ENCODE results near the gene PRKN.

PRKN gene

DNA sequence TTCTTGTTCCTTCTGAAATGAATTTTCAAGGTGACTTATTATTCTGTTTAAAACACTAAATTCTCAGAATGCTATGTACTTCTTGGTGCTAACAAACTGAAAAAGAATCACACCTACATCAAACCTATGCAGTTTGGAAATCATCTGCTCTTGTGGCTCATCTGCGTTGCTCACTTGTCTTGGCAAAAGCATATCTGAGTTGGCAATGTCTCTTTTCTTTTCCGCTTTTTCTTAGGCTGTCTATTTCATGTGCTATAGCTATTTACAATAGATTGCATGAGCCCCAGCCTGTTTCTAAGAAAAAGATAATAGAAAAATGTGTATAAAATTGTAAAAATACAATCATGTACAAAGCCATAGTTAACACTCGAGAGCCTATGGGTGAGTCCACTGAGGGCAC lies 1104.8 kb downstream of the PRKN start:
- no peak for DNase-seq

DNA sequence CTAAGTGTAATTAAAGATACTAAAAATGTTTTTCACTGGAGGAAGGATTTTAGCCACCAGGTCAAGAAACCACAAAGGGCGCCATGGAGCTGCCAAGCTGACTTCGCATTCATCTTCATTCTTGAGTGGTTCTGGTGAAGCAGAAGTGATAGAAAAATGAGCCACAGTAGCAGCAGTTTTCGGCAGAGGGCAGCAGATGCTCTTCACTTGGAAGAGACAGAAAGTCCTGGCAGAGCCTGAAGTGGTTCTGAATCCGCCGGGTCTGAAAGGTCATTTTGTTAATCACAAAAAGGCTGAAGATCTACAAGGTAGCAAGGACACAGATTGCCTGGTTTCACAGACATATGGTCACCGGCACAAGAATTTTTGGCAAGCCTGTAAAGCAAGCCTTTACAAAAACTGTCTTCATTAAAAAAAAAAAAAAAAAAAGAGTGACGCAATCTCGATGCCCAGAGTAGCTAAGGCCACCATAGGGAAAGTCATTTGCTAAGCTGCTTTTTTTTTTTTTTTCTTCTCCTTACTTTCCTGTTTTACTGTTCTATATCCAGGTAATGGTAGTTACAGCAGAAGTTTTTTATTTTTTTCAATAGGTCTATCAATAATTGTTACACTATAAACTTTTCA lies 1108.6 kb downstream of the PRKN start:
- no peak for DNase-seq

DNA sequence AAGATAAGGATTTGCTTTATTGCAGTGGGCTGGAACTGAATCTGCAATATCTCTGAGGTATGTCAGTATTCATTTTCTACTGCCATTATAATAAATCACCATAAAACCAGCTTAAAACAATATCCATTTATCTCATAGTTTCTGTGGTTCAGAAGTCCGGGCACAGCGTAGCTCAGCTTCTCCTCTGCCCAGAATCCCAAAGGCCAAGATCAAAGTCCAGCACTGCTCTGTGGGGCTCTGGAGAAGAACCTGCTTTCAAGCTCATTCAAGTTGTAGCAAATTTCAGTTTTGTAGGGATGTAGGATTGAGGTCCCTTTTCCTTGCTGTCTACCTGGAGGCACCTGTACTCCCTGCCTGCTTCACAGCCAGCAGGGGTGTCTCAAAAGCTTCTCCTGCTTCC lies 1113.9 kb downstream of the PRKN start:
- no peak for DNase-seq

- DNase-seq, result no peak
Measured at GRCh38 chr6:161608771-161609170, 1118.8 kb downstream of the PRKN start.

DNA sequence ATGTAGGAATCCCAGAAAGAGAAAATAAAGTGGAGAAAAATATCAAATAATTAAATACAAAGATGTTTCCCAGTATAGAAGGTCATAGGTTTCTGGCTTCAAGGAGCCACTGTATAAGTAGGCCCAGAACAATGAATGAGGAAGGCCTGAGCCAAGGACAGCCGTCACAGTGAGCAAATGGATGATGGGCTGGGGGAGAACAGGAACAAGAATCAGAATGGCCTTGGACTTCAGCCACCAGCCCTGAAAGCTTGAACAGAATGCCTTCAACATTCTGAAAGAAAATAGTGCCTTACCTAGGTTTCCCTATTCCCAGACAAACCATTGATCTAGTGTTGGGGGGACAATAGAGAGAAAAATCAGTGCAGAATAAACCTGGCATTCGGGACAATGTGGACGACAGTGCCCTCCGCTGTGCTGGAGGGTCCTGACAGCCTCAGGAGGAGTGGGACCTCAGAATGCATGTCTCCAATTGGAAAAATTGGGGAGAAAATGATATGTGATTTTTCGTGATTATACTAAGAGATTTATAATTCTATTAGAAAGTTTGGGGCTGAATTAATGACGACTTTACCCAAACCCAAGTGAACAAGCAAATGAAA lies 1119.8 kb downstream of the PRKN start:
- no peak for DNase-seq

DNA sequence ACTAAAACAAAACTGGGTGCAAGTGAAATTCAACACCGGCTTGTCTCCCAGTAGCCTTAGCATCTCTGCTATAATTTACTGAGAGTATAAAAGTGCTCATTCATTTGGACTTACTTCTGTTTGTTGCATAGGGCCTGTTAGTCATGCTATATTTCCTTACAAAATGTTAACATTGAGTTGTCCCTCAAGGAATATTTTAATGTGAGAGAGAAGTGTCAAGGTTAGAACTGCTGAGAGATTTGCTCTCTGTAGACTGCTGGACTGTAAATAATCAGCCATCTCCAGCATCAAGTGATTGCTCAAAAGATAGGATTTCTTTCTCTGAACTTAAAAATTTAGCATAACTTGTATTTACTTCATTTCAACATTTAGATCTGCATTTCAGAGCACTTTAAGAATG lies 1125.2 kb downstream of the PRKN start:
- DNase-seq, result no peak

DNA sequence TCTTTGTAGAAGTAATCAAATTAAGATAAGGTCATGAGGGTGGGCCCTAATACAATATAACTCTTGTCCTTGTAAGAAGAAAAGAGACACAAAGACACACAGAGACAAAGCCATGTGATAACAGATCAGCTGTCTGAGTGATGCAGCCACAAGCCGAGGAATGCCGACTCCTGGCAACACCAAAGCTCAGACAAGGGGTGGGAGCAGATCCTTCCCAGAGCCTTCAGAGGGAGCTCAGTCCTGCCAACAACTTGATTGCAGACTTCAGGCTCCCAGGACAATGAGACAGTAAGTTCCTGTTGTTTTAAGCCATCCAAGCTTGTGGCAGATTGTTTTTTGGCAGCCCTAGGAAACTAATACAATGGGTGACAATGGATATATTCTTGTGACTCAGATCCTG lies 1128.7 kb downstream of the PRKN start:
- no peak for DNase-seq

GRCh38 chr6:161596807-161597520 lies 1130.6 kb downstream of the PRKN start:
- DNase-seq, result no peak

- DNase-seq, result no peak
Measured at GRCh38 chr6:161594412-161594811, 1133.2 kb downstream of the PRKN start.

DNA sequence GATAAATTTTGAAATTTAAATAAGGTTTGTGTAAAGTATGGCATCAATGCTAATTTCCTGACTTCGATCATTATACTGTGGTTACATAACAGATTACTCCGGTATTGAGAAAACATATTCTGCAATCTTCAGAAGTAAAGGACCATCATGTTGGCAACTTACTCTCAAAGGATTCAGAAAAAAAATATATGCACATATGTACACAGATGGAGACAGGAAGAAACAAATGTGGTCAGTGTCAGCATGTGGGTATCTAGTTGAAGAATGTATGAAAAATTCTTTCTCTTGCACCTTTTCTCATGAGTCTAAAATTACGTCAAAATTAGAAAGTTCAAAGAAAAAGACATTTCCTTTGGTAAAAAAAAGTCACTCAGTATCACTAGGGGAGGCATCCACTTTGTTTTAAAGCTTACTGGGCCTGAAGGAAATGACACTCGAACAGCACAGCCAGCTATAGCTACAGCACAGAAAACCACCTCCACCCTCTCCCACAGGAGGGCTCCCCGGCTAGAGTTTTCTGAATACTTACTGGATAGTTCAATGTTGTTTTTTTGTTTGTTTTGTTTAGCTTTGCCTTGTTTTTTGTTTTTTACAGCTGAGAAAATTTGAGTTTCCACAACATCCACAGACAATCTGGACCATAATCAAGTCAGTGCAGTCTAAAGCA lies 1136.5 kb downstream of the PRKN start:
- no peak for DNase-seq

DNA sequence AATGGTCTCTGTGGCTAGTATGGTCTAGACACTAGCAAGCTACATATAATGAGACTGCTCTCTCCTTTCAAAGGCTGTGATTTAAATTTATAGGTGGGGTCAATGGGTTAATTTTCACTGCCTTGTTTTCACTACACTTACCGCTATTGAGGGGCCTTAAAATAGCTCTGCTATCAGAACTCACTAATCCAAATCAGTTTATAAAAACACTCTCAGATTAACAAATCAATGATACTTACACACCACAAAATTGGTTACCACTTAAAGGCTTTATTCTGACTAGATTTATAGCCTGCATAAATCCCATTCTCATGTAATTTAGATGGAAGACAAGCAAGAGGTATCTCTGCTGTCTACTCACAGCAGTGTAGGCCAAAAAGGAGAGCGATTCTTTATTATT lies 1140.7 kb downstream of the PRKN start:
- no peak for DNase-seq

GRCh38 chr6:161584621-161585340 lies 1142.8 kb downstream of the PRKN start:
- DNase-seq, result no peak

DNA sequence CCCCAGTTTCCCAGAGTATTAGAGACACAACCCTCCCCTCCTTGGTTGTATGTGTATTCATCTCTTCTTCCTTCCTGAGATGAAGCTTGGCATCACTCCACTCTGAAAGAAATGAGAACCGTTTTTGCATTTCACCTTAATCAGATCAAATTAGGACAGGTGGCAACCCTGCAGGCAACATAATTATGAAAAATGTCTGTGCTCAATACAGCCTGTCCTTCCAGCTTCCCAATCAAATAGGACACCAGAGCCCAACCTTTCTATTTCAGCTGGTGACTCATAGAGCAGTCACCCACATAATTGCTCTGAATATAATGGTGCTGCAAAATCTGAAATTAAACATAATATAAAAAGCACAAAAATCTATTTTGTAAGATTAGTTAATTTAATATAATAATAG lies 1143.5 kb downstream of the PRKN start:
- DNase-seq, result no peak

- DNase-seq, result no peak
Measured at GRCh38 chr6:161583584-161583983, 1144.0 kb downstream of the PRKN start.

GRCh38 chr6:161578478-161578877 lies 1149.1 kb downstream of the PRKN start:
- DNase-seq, result no peak

- DNase-seq, result no peak
Measured at GRCh38 chr6:161575523-161576254, 1151.9 kb downstream of the PRKN start.

DNA sequence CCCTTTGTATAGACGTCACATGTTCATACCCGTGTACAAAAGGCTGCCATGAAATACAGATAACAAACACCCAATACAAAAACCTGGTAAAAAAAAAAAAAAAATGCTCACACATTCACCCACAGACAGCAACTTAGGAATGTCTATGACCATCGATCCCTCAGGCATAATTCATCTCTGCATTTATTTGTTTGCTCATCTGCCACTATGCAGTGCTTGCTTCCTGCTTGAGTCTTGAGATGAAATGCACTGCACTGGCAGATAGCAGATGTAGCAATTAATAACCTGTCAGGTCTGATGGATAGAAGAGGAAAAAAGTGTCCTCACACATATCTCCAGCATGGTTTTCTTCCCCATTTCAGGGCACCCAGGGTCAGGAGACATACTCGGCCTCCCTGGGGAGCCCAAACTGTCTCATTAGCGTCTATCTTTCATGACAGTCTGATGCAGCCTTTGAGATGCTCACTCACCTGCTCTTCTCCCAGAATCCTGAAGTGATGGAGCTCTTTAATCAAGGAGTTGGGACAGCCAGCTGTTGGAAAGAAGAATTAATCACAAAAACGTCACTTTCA lies 1158.6 kb downstream of the PRKN start:
- DNase-seq, result no peak

GRCh38 chr6:161564952-161565351 lies 1162.6 kb downstream of the PRKN start:
- DNase-seq, result no peak

GRCh38 chr6:161561908-161562307 lies 1165.7 kb downstream of the PRKN start:
- DNase-seq, result no peak

GRCh38 chr6:161557333-161558107 lies 1170.0 kb downstream of the PRKN start:
- DNase-seq, result no peak

DNA sequence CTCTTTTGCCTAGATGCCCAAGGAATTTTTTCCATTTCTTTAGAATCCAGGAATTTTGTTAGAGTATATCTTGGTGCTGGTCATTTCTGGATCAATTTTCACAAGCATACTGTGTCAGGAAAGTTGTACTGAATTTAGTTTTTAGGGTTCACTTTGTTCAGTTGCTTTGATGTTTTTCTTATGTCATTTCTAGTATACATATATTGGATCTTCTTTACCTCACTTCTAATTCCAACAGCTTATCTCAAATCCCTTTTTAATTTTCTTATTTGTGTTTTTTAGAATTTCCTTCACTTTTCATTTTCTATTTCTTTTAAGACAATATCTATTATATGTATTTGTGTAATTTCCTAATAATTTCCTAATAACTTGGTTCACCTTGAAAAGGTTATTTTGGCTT lies 1172.7 kb downstream of the PRKN start:
- no peak for DNase-seq
